WTC11 (cell line): ENCODE measurements around the gene LYL1. TPM values are rescaled to one million over a fixed set of nuclear protein-coding genes. Genes with fewer than 3 reads are reported as not detected.
A peak's percentile ranks its signal among the peaks of the same experiment; 100 is the strongest.

Experiments used
- ATAC-seq: fragments of 200-7000 bp; cut with Tn5 transposase; 2 replicates; pipeline ENCODE4 v1.10.0; 2021; ENCODE audit warnings: mild to moderate bottlenecking, moderate library complexity
- CTCF ChIA-PET: fragments of 300-600 bp; sonication (Branson Sonifier 250); formaldehyde crosslinking; loops from one replicate; lab custom pipeline; 2021; ENCODE audit warnings: antibody characterized with exemption; lab: Charles Lee
- POLR2A ChIA-PET: fragments of 350-600 bp; sonication (Branson Sonifier 250); formaldehyde crosslinking; loops from one replicate; lab custom pipeline; 2021; ENCODE audit warnings: antibody characterized with exemption; lab: Charles Lee
- DNase-seq: peaks from one replicate; pipeline ENCODE4 v3.0.0; 2021; ENCODE audit warnings: low spot score
- H3K27ac Mint-ChIP-seq: 2 replicates; pipeline ENCODE4 v1.8.0; 2021; ENCODE audit warnings: mixed read lengths
- H3K27me3 Mint-ChIP-seq: 2 replicates; pipeline ENCODE4 v1.8.0; 2021; ENCODE audit warnings: low read depth, mild to moderate bottlenecking, moderate library complexity, mixed read lengths
- H3K36me3 Mint-ChIP-seq: 2 replicates; pipeline ENCODE4 v1.8.0; 2021; ENCODE audit warnings: mixed read lengths
- H3K4me1 Mint-ChIP-seq: 2 replicates; pipeline ENCODE4 v1.8.0; 2022; ENCODE audit warnings: mixed read lengths
- H3K4me3 Mint-ChIP-seq: 2 replicates; pipeline ENCODE4 v1.8.0; 2021; ENCODE audit warnings: mild to moderate bottlenecking, moderate library complexity, mixed read lengths
- H3K9me3 Mint-ChIP-seq: 2 replicates; pipeline ENCODE4 v1.8.0; 2021; ENCODE audit warnings: mixed read lengths
- AFF4 ChIP-seq: sonication (generic); formaldehyde crosslinking; IDR thresholded peaks from 2 replicates; pipeline ENCODE4 v1.8.1; 2023; ENCODE audit warnings: mild to moderate bottlenecking, missing genetic modification reagents, borderline replicate concordance
- CTCF ChIP-seq: fragments of 200-600 bp; IDR thresholded peaks from 2 replicates; pipeline ENCODE4 v1.8.0; 2022; ENCODE audit warnings: antibody characterized with exemption
- E2F4 ChIP-seq: sonication (generic); formaldehyde crosslinking; IDR thresholded peaks from 2 replicates; pipeline ENCODE4 v1.8.1; 2022; ENCODE audit warnings: low read depth, mild to moderate bottlenecking, moderate library complexity, missing genetic modification reagents, borderline replicate concordance
- FOXJ3 ChIP-seq: sonication (generic); formaldehyde crosslinking; IDR thresholded peaks from 2 replicates; pipeline ENCODE4 v1.9.0; 2021; ENCODE audit warnings: missing genetic modification reagents, mild to moderate bottlenecking, borderline replicate concordance
- FOXP4 ChIP-seq: sonication (generic); formaldehyde crosslinking; IDR thresholded peaks from 2 replicates; pipeline ENCODE4 v1.8.0; 2022; ENCODE audit warnings: mild to moderate bottlenecking, missing genetic modification reagents
- GABPB1 ChIP-seq: sonication (generic); formaldehyde crosslinking; IDR thresholded peaks from 2 replicates; pipeline ENCODE4 v1.8.1; 2023; ENCODE audit warnings: mild to moderate bottlenecking, missing genetic modification reagents
- GRHL2 ChIP-seq: fragments of 250-450 bp; sonication (Bioruptor Pico); IDR thresholded peaks from 2 replicates; pipeline ENCODE4 v1.8.0; 2022; ENCODE audit warnings: mild to moderate bottlenecking, moderate library complexity; ENCODE audit not compliant: insufficient replicate concordance, severe bottlenecking
- HMGXB4 ChIP-seq: sonication (generic); formaldehyde crosslinking; IDR thresholded peaks from 2 replicates; pipeline ENCODE4 v1.8.1; 2023; ENCODE audit warnings: mild to moderate bottlenecking, moderate library complexity, missing genetic modification reagents
- PRDM15 ChIP-seq: sonication (generic); formaldehyde crosslinking; IDR thresholded peaks from 2 replicates; pipeline ENCODE4 v1.8.0; 2022; ENCODE audit warnings: missing genetic modification reagents
- RORB ChIP-seq: fragments of 250-450 bp; sonication (Bioruptor Pico); IDR thresholded peaks from 2 replicates; pipeline ENCODE4 v1.9.0; 2021; ENCODE audit warnings: mild to moderate bottlenecking
- ZBTB43 ChIP-seq: sonication (generic); formaldehyde crosslinking; IDR thresholded peaks from 2 replicates; pipeline ENCODE4 v1.8.1; 2023; ENCODE audit warnings: mild to moderate bottlenecking, missing genetic modification reagents
- ZNF317 ChIP-seq: sonication (generic); formaldehyde crosslinking; IDR thresholded peaks from 2 replicates; pipeline ENCODE4 v1.8.1; 2023; ENCODE audit warnings: low read depth, mild to moderate bottlenecking, moderate library complexity, missing genetic modification reagents, borderline replicate concordance
- ZNF671 ChIP-seq: fragments of 250-450 bp; sonication (Bioruptor Pico); IDR thresholded peaks from 2 replicates; pipeline ENCODE4 v1.8.0; 2021; ENCODE audit warnings: mild to moderate bottlenecking
- total RNA-seq: library from RNA; stranded (reverse); gene quantifications from 3 replicates; pipeline ENCODE4 v1.2.3, GENCODE V29; 2021

LYL1 gene
- total RNA-seq, 1 experiment from 2014 or later, result 1.2 TPM

- no peak for TF ChIP-seq ZBTB43
- no peak for TF ChIP-seq GABPB1 (CRISPR knock-in tag)
- TF ChIP-seq CTCF, result no peak
- no peak for TF ChIP-seq GRHL2 (CRISPR knock-in tag)
- TF ChIP-seq FOXJ3 (CRISPR knock-in tag), result no peak
- no peak for TF ChIP-seq ZNF671
- TF ChIP-seq ZNF317 (CRISPR knock-in tag), result no peak
- no peak for TF ChIP-seq RORB (CRISPR knock-in tag)
- no peak for TF ChIP-seq FOXP4
Observed at GRCh38 chr19:13079542-13079986, 23.1 kb downstream of the LYL1 start (continued).

- Mint-ChIP-seq H3K4me1 (peaks cover 42% of the 10 kb centered on the region), H3K27me3 (peaks cover 37% of the 10 kb centered on the region), H3K9me3 (no peaks in the 10 kb centered on the region), H3K27ac (no peak overlapping the region), H3K4me3 (no peak overlapping the region), H3K36me3 (no peaks in the 10 kb centered on the region)
- POLR2A ChIA-PET, result interaction anchor here (1.6 kb wide), 1 partner anchor 114 kb away, joined by 3 read pairs; no protein-coding TSS in a partner anchor
- DNase-seq (no peak), ATAC-seq (no peak)
- CTCF ChIA-PET, result interaction anchor here (0.6 to 20.5 kb wide), 15 partner anchors 8 to 114 kb away, joined by 3 to 294 read pairs (median 7); no protein-coding TSS in a partner anchor
- 0 out of 2 replicates have a peak, but pooled peaks have one; percentile 41 for TF ChIP-seq HMGXB4 (CRISPR knock-in tag)
- TF ChIP-seq E2F4, result no peak
Observed at GRCh38 chr19:13078897-13079541, 23.6 kb downstream of the LYL1 start.

GRCh38 chr19:13078381-13078780, 24.3 kb downstream of the LYL1 start:
- H3K36me3 Mint-ChIP-seq, result no peaks in the 10 kb centered on the region
- ChIA-PET CTCF (interaction anchor here (1.1 to 20.5 kb wide), 13 partner anchors 9 to 113 kb away, joined by 3 to 294 read pairs (median 8); no protein-coding TSS in a partner anchor), POLR2A (interaction anchor here (1.6 kb wide), 1 partner anchor 113 kb away, joined by 3 read pairs; no protein-coding TSS in a partner anchor)
- H3K27ac Mint-ChIP-seq, result no peak overlapping the region
- H3K27me3 Mint-ChIP-seq, result peaks cover 32% of the 10 kb centered on the region
- DNase-seq, result no peak
- no peak for TF ChIP-seq PRDM15 (CRISPR knock-in tag)
- TF ChIP-seq AFF4 (CRISPR knock-in tag), result no peak
- H3K4me1 Mint-ChIP-seq, result peaks cover 40% of the 10 kb centered on the region
- H3K9me3 Mint-ChIP-seq, result no peaks in the 10 kb centered on the region
- ATAC-seq, result peak; percentile 13; the same call in 1 of the 2 replicates
- H3K4me3 Mint-ChIP-seq, result no peak overlapping the region
